DOHH2 (cell line): ENCODE results near the gene AMOT.

Experiments
- H3F3A ChIP-seq: fragments of 200-600 bp; sonication (generic), shearing (Covaris generic); 2 replicates; pipeline ENCODE4 v1.6.0; 2016; ENCODE audit warnings: antibody characterized with exemption, mild to moderate bottlenecking; ENCODE audit not compliant: control insufficient read depth, insufficient read depth
- H3K27ac ChIP-seq: fragments of 200-600 bp; sonication (generic); 2 replicates; pipeline ENCODE4 v1.5.1; 2014; ENCODE audit warnings: low read depth, mild to moderate bottlenecking, low read length, moderate library complexity
- H3K27me3 ChIP-seq: fragments of 200-600 bp; sonication (generic); 2 replicates; pipeline ENCODE4 v1.6.1; 2014; ENCODE audit warnings: mild to moderate bottlenecking, low read length, mixed read lengths; ENCODE audit not compliant: control insufficient read depth
- H3K36me3 ChIP-seq: fragments of 200-600 bp; sonication (generic); 2 replicates; pipeline ENCODE4 v1.6.1; 2014; ENCODE audit warnings: mild to moderate bottlenecking, low read length, moderate library complexity, mixed read lengths; ENCODE audit not compliant: control insufficient read depth
- H3K4me1 ChIP-seq: fragments of 200-600 bp; sonication (generic); 2 replicates; pipeline ENCODE4 v1.6.1; 2014; ENCODE audit warnings: mild to moderate bottlenecking, low read length, mixed read lengths; ENCODE audit not compliant: control insufficient read depth
- H3K4me2 ChIP-seq: fragments of 200-600 bp; sonication (generic); 2 replicates; pipeline ENCODE4 v1.6.0; 2014; ENCODE audit warnings: mild to moderate bottlenecking, low read length, moderate library complexity
- H3K4me3 ChIP-seq: fragments of 200-600 bp; sonication (generic); 2 replicates; pipeline ENCODE4 v1.5.1; 2014; ENCODE audit warnings: mild to moderate bottlenecking, low read length, mixed read lengths
- H3K79me2 ChIP-seq: fragments of 200-600 bp; sonication (generic); 2 replicates; pipeline ENCODE4 v1.6.1; 2014; ENCODE audit warnings: mild to moderate bottlenecking, low read length, mixed read lengths; ENCODE audit not compliant: control insufficient read depth
- H3K9me2 ChIP-seq: fragments of 200-600 bp; sonication (generic); replicated peaks from 2 replicates; pipeline ENCODE4 v1.6.1; 2014; ENCODE audit warnings: mild to moderate bottlenecking, low read length, mixed read lengths; ENCODE audit not compliant: control insufficient read depth
- H3K9me3 ChIP-seq: fragments of 200-600 bp; sonication (generic); 2 replicates; pipeline ENCODE4 v1.6.1; 2014; ENCODE audit warnings: antibody characterized with exemption, low read length, mixed read lengths; ENCODE audit not compliant: control insufficient read depth, insufficient read depth
- H4K20me1 ChIP-seq: fragments of 200-600 bp; sonication (generic); 2 replicates; pipeline ENCODE4 v1.6.0; 2014; ENCODE audit warnings: low read depth, mild to moderate bottlenecking, antibody characterized with exemption, low read length, moderate library complexity; ENCODE audit not compliant: control insufficient read depth, insufficient read depth
- EZH2phosphoT487 ChIP-seq: fragments of 200-600 bp; sonication (generic); IDR thresholded peaks from 2 replicates; pipeline ENCODE4 v1.6.1; 2017; ENCODE audit warnings: borderline replicate concordance, mild to moderate bottlenecking, antibody characterized with exemption, low read length, moderate library complexity, mixed read lengths
- TF ChIP-seq, protein P1 (sequence below): fragments of 200-600 bp; sonication (generic); IDR thresholded peaks from one replicate; pipeline ENCODE4 v1.5.1; 2014; ENCODE audit warnings: antibody characterized with exemption, mild to moderate bottlenecking, low read depth, low read length; ENCODE audit not compliant: poor library complexity, severe bottlenecking

Gene AMOT

DNA sequence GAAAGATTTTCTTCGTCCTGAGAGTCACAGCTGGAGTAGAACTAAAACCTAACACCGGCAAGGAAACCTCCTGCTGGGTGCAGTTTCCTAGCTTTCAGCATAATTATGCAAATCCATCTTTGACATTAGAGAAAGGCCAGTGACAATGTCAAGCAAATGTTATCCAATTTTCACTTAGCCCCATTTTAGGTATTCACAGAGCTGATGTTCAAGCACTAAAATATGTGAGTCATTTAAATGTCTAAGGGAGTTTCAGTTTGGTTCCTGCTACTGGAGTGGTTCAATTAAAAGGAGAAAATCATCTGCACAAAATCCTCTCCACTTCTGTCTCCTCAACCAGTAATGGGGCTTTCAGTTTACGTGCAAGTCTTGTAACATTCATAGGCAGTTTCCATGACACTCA lies 37.1 kb upstream of the AMOT start:
- H3F3A ChIP-seq, result no peaks in the 10 kb centered on the region
- H3K27me3 ChIP-seq, result no peaks in the 10 kb centered on the region
- no peaks in the 10 kb centered on the region for H3K9me2 ChIP-seq
- TF ChIP-seq EZH2phosphoT487, result no peak
- TF ChIP-seq, protein P1, sequence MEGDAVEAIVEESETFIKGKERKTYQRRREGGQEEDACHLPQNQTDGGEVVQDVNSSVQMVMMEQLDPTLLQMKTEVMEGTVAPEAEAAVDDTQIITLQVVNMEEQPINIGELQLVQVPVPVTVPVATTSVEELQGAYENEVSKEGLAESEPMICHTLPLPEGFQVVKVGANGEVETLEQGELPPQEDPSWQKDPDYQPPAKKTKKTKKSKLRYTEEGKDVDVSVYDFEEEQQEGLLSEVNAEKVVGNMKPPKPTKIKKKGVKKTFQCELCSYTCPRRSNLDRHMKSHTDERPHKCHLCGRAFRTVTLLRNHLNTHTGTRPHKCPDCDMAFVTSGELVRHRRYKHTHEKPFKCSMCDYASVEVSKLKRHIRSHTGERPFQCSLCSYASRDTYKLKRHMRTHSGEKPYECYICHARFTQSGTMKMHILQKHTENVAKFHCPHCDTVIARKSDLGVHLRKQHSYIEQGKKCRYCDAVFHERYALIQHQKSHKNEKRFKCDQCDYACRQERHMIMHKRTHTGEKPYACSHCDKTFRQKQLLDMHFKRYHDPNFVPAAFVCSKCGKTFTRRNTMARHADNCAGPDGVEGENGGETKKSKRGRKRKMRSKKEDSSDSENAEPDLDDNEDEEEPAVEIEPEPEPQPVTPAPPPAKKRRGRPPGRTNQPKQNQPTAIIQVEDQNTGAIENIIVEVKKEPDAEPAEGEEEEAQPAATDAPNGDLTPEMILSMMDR, result no peak
- H3K4me3 ChIP-seq, result no peak overlapping the region
- H3K36me3 ChIP-seq, result no peaks in the 10 kb centered on the region
- no peak overlapping the region for H3K4me2 ChIP-seq
- H3K4me1 ChIP-seq, result no peaks in the 10 kb centered on the region
- no peaks in the 10 kb centered on the region for H3K9me3 ChIP-seq
- no peaks in the 10 kb centered on the region for H3K79me2 ChIP-seq
- no peak overlapping the region for H3K27ac ChIP-seq
- no peaks in the 10 kb centered on the region for H4K20me1 ChIP-seq

DNA sequence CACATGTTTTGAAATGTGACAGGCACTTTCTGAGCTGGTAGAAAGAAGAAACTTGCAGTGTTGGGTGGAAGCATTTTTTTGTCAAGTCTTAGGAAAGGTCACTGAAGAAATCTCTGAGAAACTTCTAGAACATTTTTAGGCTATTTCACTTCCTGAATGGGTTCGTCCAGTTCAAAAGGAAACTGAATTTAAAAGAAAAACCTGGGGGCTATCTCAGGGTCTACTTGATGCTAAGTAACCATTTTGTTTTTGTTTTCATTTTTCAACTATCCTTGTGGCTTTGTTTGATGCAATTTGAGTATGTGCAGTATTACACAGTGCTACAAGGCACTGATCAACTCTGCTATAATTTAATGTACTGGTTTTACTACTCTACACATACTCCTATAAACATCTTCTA lies 34.0 kb upstream of the AMOT start:
- no peak overlapping the region for H3K4me3 ChIP-seq
- no peak overlapping the region for H3K4me2 ChIP-seq
- H3K9me2 ChIP-seq, result no peaks in the 10 kb centered on the region
- no peaks in the 10 kb centered on the region for H3K4me1 ChIP-seq
- no peaks in the 10 kb centered on the region for H3K27me3 ChIP-seq
- no peaks in the 10 kb centered on the region for H3K36me3 ChIP-seq
- no peak overlapping the region for H3K27ac ChIP-seq
- H3F3A ChIP-seq, result no peaks in the 10 kb centered on the region
- TF ChIP-seq, protein P1, result no peak
- TF ChIP-seq EZH2phosphoT487, result no peak
- H3K9me3 ChIP-seq, result no peaks in the 10 kb centered on the region
- H4K20me1 ChIP-seq, result no peaks in the 10 kb centered on the region
- H3K79me2 ChIP-seq, result no peaks in the 10 kb centered on the region

- Histone ChIP-seq H3K4me2 (no peak overlapping the region), H4K20me1 (no peaks in the 10 kb centered on the region), H3K36me3 (no peaks in the 10 kb centered on the region), H3K9me3 (no peaks in the 10 kb centered on the region), H3K27me3 (no peaks in the 10 kb centered on the region), H3K79me2 (no peaks in the 10 kb centered on the region), H3K4me3 (no peak overlapping the region), H3K9me2 (no peaks in the 10 kb centered on the region), H3K4me1 (no peaks in the 10 kb centered on the region), H3F3A (no peaks in the 10 kb centered on the region), H3K27ac (no peak overlapping the region)
- no peak for TF ChIP-seq EZH2phosphoT487
- TF ChIP-seq, protein P1, result no peak
Observed at GRCh38 chrX:112874175-112874574, 33.5 kb upstream of the AMOT start.

GRCh38 chrX:112868586-112868985 lies 28.0 kb upstream of the AMOT start:
- H3K27ac ChIP-seq, result no peak overlapping the region
- H3K27me3 ChIP-seq, result no peaks in the 10 kb centered on the region

More at GRCh38 chrX:112868586-112868985, 28.0 kb upstream of the AMOT start:
- Histone ChIP-seq H3K79me2 (no peaks in the 10 kb centered on the region), H3K9me3 (no peaks in the 10 kb centered on the region), H3K4me1 (no peaks in the 10 kb centered on the region), H3K4me2 (no peak overlapping the region), H4K20me1 (no peaks in the 10 kb centered on the region), H3K9me2 (no peaks in the 10 kb centered on the region), H3K4me3 (no peak overlapping the region), H3F3A (no peaks in the 10 kb centered on the region), H3K36me3 (no peaks in the 10 kb centered on the region)
- no peak for TF ChIP-seq EZH2phosphoT487
- TF ChIP-seq, protein P1, result no peak
